Peyer's patch (tissue), 4 donors: ENCODE measurements around the gene MMP28. TPM values are rescaled to one million over a fixed set of nuclear protein-coding genes. Genes with fewer than 3 reads are reported as not detected.

ENCODE experiments used
- DNase-seq, 3 donors: peaks; one replicate each; pipeline ENCODE4 v3.0.0-alpha.2; 2017 to 2019
- H3K27ac ChIP-seq, 4 donors: fragments of 200-600 bp; sonication (generic); one replicate each; pipeline ENCODE4 v1.5.1; 2016 to 2019
- H3K27me3 ChIP-seq, 2 donors: fragments of 200-600 bp; sonication (generic); one replicate each; pipeline ENCODE4 v1.5.1; 2019
- H3K36me3 ChIP-seq, 3 donors: fragments of 200-600 bp; sonication (generic); one replicate each; pipeline ENCODE4 v1.5.1; 2016 to 2019
- H3K4me1 ChIP-seq, 4 donors: fragments of 200-600 bp; sonication (generic); one replicate each; pipeline ENCODE4 v1.5.1; 2016 to 2019
- H3K4me3 ChIP-seq, 4 donors: fragments of 200-600 bp; sonication (generic); 1 replicate in 3 of 4; 2 replicates in 1 of 4; pipeline ENCODE4 v1.5.1; 2016 to 2019; ENCODE audit warnings: mild to moderate bottlenecking in 1 of 4
- H3K9me3 ChIP-seq, 4 donors: fragments of 200-600 bp; sonication (generic); one replicate each; pipeline ENCODE4 v1.5.1; 2016 to 2019; ENCODE audit warnings: mild to moderate bottlenecking in 1 of 4
- POLR2A ChIP-seq, 2 donors: fragments of 450-650 bp; IDR thresholded peaks; one replicate each; pipeline ENCODE4 v1.5.1; 2017; ENCODE audit warnings: antibody characterized with exemption in 2 of 2, mild to moderate bottlenecking in 2 of 2, moderate library complexity in 2 of 2
- total RNA-seq, 4 donors: library from RNA; depleted of rRNA; stranded (reverse); fragments of >200 nt; gene quantifications; one replicate each; pipeline ENCODE4 v1.1.0, GENCODE V29; 2016
- TF ChIP-seq, protein P1 (sequence below), 6 experiments: fragments of 450-650 bp in 4 of 6; fragments of 200-600 bp in 2 of 6; sonication (generic) in 1 of 6; IDR thresholded peaks; one replicate each; pipeline ENCODE4 v1.5.1; 2017 to 2019; ENCODE audit warnings: antibody characterized with exemption in 6 of 6, mild to moderate bottlenecking in 3 of 6, moderate library complexity in 1 of 6

MMP28 gene
- total RNA-seq, 4 donors from 2014 or later: 3.3 to 85.3 (median 56.7) TPM

- Histone ChIP-seq H3K36me3 (no peaks in the 10 kb centered on the region), H3K4me3 (no peak overlapping the region), H3K9me3 (no peaks in the 10 kb centered on the region), H3K4me1 (peaks cover 0 to 20% (median 2%) of the 10 kb centered on the region in 4 donors), H3K27ac (no peak overlapping the region), H3K27me3 (peaks cover 0 to 4% of the 10 kb centered on the region in 2 donors)
- DNase-seq: no peak
- no peak for TF ChIP-seq POLR2A (IDR thresholded peaks at IDR 0.05)
- TF ChIP-seq, protein P1, sequence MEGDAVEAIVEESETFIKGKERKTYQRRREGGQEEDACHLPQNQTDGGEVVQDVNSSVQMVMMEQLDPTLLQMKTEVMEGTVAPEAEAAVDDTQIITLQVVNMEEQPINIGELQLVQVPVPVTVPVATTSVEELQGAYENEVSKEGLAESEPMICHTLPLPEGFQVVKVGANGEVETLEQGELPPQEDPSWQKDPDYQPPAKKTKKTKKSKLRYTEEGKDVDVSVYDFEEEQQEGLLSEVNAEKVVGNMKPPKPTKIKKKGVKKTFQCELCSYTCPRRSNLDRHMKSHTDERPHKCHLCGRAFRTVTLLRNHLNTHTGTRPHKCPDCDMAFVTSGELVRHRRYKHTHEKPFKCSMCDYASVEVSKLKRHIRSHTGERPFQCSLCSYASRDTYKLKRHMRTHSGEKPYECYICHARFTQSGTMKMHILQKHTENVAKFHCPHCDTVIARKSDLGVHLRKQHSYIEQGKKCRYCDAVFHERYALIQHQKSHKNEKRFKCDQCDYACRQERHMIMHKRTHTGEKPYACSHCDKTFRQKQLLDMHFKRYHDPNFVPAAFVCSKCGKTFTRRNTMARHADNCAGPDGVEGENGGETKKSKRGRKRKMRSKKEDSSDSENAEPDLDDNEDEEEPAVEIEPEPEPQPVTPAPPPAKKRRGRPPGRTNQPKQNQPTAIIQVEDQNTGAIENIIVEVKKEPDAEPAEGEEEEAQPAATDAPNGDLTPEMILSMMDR (IDR thresholded peaks at IDR 0.05): no peak
Measured at GRCh38 chr17:35750526-35751395, 44.7 kb downstream of the MMP28 start.

GRCh38 chr17:35749560-35750412 is 45.7 kb downstream of the MMP28 start:
- H3K36me3 ChIP-seq: no peaks in the 10 kb centered on the region
- TF ChIP-seq POLR2A (IDR thresholded peaks at IDR 0.05): no peak
- TF ChIP-seq, protein P1 (IDR thresholded peaks at IDR 0.05): no peak
- no peak for DNase-seq
- H3K4me1 ChIP-seq: peaks cover 0 to 20% (median 2%) of the 10 kb centered on the region in 4 donors
- H3K4me3 ChIP-seq: peak overlapping the region in 1 of 4 donors; percentile 5
- no peak overlapping the region for H3K27ac ChIP-seq
- H3K27me3 ChIP-seq: peaks cover 0 to 4% of the 10 kb centered on the region in 2 donors
- H3K9me3 ChIP-seq: no peaks in the 10 kb centered on the region

DNA sequence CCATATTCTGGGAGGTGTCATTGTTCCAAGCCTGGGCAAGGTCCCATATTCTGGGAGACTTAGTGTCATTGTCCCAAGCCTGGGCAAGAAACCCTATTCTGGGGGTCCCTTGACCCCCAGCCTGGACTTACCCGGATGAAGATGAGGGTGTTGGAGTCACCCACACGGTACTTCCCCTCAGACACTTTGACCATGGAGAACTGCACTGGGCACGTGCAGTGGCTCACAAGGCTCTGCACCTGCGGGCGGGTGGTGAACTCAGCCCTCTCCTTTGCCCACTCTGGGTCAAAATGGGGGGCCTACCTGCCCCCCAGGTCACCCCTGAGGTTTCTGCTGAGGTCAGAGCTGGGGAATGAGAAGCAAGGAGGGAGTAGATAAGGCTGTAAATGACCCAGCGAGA is 46.5 kb downstream of the MMP28 start:
- TF ChIP-seq, protein P1 (IDR thresholded peaks at IDR 0.05): no peak
- no peak for TF ChIP-seq POLR2A (IDR thresholded peaks at IDR 0.05)
- Histone ChIP-seq H3K4me1 (peaks cover 0 to 20% (median 2%) of the 10 kb centered on the region in 4 donors), H3K27me3 (peaks cover 0 to 4% of the 10 kb centered on the region in 2 donors), H3K4me3 (no peak overlapping the region), H3K36me3 (no peaks in the 10 kb centered on the region), H3K9me3 (no peaks in the 10 kb centered on the region), H3K27ac (no peak overlapping the region)
- no peak for DNase-seq

DNA sequence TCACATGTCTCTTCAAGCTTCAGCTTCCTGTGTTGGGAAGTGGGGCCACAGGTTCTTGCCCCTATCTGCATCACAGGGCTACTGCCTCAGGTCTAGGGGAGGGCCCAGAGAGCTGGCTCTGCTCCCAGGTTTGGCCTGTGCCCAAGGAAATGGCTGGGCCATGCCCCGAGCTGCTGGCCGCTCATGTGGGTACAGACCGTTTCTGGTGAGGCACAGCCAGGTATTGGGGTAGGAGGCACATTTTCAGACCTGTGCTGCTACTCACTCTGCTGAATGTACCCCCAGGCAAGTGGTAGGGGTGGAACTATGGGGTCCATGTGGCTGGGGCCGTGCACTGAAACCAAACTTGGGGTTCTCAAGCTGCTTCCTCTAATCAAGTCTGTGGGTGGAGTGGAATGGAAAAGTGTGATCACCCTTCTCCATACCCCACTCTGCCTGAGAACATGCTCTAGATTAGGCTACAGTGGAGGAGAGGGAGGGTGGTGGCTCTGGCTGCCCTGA is 47.0 kb downstream of the MMP28 start:
- Histone ChIP-seq H3K4me1 (peaks cover 0 to 20% (median 2%) of the 10 kb centered on the region in 4 donors), H3K4me3 (no peak overlapping the region), H3K9me3 (no peaks in the 10 kb centered on the region), H3K36me3 (no peaks in the 10 kb centered on the region), H3K27ac (no peak overlapping the region), H3K27me3 (peaks cover 0 to 4% of the 10 kb centered on the region in 2 donors)
- DNase-seq: no peak
- TF ChIP-seq, protein P1 (IDR thresholded peaks at IDR 0.05): no peak
- TF ChIP-seq POLR2A (IDR thresholded peaks at IDR 0.05): no peak

DNA sequence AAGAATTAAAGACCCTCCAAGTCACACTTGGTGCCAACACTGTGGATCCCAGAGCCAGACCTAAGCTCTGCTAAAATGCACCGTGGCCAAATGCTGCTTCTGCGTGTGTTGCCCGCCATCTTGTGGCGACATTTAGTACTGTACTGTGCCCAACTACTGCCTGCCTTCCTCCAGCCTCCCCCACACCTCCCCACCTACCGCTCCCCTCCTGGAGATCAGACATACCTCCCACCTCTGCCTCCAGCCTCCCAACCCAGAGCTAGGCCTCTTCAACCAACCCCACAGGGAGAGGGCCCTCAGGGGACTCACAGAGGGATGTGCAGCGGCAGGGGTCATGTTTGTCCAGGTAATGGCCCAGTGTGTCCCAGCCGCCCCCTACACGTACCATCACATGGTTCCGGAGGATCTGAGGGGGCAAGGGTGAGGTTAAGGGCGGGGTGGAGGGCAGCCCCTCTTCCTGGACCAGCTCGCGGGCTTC is 47.9 kb downstream of the MMP28 start:
- H3K4me3 ChIP-seq: no peak overlapping the region
- no peaks in the 10 kb centered on the region for H3K36me3 ChIP-seq
- peaks cover 0 to 4% of the 10 kb centered on the region in 2 donors for H3K27me3 ChIP-seq
- TF ChIP-seq POLR2A (IDR thresholded peaks at IDR 0.05): no peak
- TF ChIP-seq, protein P1 (IDR thresholded peaks at IDR 0.05): peak; percentile 74 to 93 (median 90)
- H3K4me1 ChIP-seq: peaks cover 0 to 20% (median 2%) of the 10 kb centered on the region in 4 donors
- peak; percentile 76 to 91 (median 79) for DNase-seq
- H3K9me3 ChIP-seq: no peaks in the 10 kb centered on the region
- H3K27ac ChIP-seq: no peak overlapping the region
